Osteoblast (primary cell): ENCODE measurements around the gene MCC. TPM values are rescaled to one million over a fixed set of nuclear protein-coding genes. Genes with fewer than 3 reads are reported as not detected.

ENCODE experiments used
- DNase-seq: peaks from one replicate; pipeline ENCODE4 v3.0.0; 2011; ENCODE audit warnings: low spot score, mixed read lengths; ENCODE audit not compliant: insufficient read length; ENCODE audit errors: missing footprints
- H2AFZ ChIP-seq: 2 replicates; pipeline ENCODE4 v1.6.0; 2011; ENCODE audit warnings: mild to moderate bottlenecking, low read length
- H3K27ac ChIP-seq: 2 replicates; pipeline ENCODE4 v1.5.1; 2011; ENCODE audit warnings: mild to moderate bottlenecking, low read depth, low read length, moderate library complexity
- H3K27me3 ChIP-seq: 2 replicates; pipeline ENCODE4 v1.6.0; 2012; ENCODE audit warnings: mild to moderate bottlenecking, control low read depth, inconsistent platforms, low read length, moderate library complexity; ENCODE audit not compliant: insufficient read depth
- H3K36me3 ChIP-seq: 2 replicates; pipeline ENCODE4 v1.5.1; 2011; ENCODE audit warnings: mild to moderate bottlenecking, low read length, control low read depth, moderate library complexity; ENCODE audit not compliant: insufficient read depth
- H3K4me1 ChIP-seq: 2 replicates; pipeline ENCODE4 v1.5.1; 2011; ENCODE audit warnings: mild to moderate bottlenecking, low read length, control low read depth, moderate library complexity; ENCODE audit not compliant: insufficient read depth
- H3K4me2 ChIP-seq: 2 replicates; pipeline ENCODE4 v1.6.0; 2011; ENCODE audit warnings: mild to moderate bottlenecking, low read length; ENCODE audit not compliant: insufficient read depth
- H3K4me3 ChIP-seq: fragments of 200-600 bp; sonication (generic); 3 replicates; pipeline ENCODE4 v1.5.1; 2012; ENCODE audit warnings: mild to moderate bottlenecking, low read length, inconsistent platforms; ENCODE audit not compliant: insufficient read depth
- H3K79me2 ChIP-seq: 2 replicates; pipeline ENCODE4 v1.6.0; 2012; ENCODE audit warnings: mild to moderate bottlenecking, low read length, control low read depth, inconsistent platforms; ENCODE audit not compliant: insufficient read depth
- H3K9me3 ChIP-seq: 2 replicates; pipeline ENCODE4 v1.5.1; 2011; ENCODE audit warnings: low read depth, low read length, control low read depth
- H4K20me1 ChIP-seq: 2 replicates; pipeline ENCODE4 v1.6.0; 2012; ENCODE audit warnings: mild to moderate bottlenecking, low read length, control low read depth; ENCODE audit not compliant: insufficient read depth
- total RNA-seq: library from RNA; depleted of rRNA; stranded (reverse); fragments of >200 nt; gene quantifications from 2 replicates; pipeline ENCODE4 v1.2.3, GENCODE V29; 2012
- TF ChIP-seq, protein P1 (sequence below): IDR thresholded peaks from 2 replicates; pipeline ENCODE4 v1.5.1; 2011; ENCODE audit warnings: mild to moderate bottlenecking, low read depth, low read length, moderate library complexity; ENCODE audit errors: extremely low read depth

MCC gene
- total RNA-seq, 1 donor: 45.6 TPM

DNA sequence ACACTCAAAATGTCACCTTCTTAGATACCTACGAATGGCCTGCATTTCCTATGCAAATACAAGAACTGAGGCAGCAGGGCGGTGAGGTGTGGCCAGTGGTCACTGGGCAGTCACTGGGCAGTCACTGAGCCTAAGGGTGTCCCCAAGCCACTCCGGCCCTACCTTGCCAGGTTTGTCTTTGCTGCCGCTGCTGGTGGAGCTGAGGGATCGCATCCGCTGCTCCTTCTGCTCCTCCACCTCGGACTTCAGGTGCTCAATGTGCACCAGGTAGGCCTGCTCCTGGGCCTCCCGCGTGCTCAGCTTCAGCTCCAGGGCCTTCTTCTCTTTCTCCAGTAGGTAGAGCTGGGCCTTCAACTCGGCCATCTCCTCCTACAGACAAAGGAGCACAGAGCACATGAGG is 439.3 kb downstream of the MCC start:
- no peaks in the 10 kb centered on the region for H3K27me3 ChIP-seq
- no peaks in the 10 kb centered on the region for H3K79me2 ChIP-seq
- no peak overlapping the region for H3K4me2 ChIP-seq
- peaks cover 33% of the 10 kb centered on the region for H3K4me1 ChIP-seq
- no peaks in the 10 kb centered on the region for H4K20me1 ChIP-seq
- peak; percentile 19 for DNase-seq
- H3K27ac ChIP-seq: no peak overlapping the region
- no peaks in the 10 kb centered on the region for H3K36me3 ChIP-seq
- no peaks in the 10 kb centered on the region for H3K9me3 ChIP-seq
- no peak overlapping the region for H3K4me3 ChIP-seq
- TF ChIP-seq, protein P1, sequence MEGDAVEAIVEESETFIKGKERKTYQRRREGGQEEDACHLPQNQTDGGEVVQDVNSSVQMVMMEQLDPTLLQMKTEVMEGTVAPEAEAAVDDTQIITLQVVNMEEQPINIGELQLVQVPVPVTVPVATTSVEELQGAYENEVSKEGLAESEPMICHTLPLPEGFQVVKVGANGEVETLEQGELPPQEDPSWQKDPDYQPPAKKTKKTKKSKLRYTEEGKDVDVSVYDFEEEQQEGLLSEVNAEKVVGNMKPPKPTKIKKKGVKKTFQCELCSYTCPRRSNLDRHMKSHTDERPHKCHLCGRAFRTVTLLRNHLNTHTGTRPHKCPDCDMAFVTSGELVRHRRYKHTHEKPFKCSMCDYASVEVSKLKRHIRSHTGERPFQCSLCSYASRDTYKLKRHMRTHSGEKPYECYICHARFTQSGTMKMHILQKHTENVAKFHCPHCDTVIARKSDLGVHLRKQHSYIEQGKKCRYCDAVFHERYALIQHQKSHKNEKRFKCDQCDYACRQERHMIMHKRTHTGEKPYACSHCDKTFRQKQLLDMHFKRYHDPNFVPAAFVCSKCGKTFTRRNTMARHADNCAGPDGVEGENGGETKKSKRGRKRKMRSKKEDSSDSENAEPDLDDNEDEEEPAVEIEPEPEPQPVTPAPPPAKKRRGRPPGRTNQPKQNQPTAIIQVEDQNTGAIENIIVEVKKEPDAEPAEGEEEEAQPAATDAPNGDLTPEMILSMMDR: no peak
- H2AFZ ChIP-seq: no peak overlapping the region

GRCh38 chr5:113047733-113048652 is 440.3 kb downstream of the MCC start:
- no peak overlapping the region for H2AFZ ChIP-seq
- H3K9me3 ChIP-seq: no peaks in the 10 kb centered on the region
- TF ChIP-seq, protein P1: no peak
- no peaks in the 10 kb centered on the region for H3K79me2 ChIP-seq
- DNase-seq: peak; percentile 18
- no peaks in the 10 kb centered on the region for H4K20me1 ChIP-seq
- H3K27ac ChIP-seq: no peak overlapping the region
- no peaks in the 10 kb centered on the region for H3K36me3 ChIP-seq
- no peaks in the 10 kb centered on the region for H3K27me3 ChIP-seq
- H3K4me3 ChIP-seq: no peak overlapping the region
- no peak overlapping the region for H3K4me2 ChIP-seq
- H3K4me1 ChIP-seq: peaks cover 28% of the 10 kb centered on the region

DNA sequence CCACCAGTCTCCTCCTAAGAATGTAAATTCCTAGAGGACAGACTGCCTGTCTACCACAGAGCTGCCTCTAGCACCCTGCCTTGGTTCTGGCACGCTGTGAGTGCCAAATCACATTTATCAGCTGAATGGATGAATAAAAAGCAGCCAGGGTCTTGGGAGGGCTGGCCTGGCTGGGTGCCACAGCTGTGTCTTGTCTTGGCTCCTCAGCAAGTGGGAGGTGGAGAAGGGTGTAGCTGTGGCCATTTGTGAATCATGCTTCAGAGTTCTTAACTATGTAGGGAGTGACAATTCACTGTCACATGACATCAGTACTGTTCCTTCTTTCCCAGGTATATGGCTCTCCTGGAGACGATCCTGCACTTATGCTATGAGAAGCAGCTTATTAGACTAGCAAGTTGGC is 441.0 kb downstream of the MCC start:
- H2AFZ ChIP-seq: no peak overlapping the region
- H3K27ac ChIP-seq: no peak overlapping the region
- H3K4me1 ChIP-seq: peaks cover 22% of the 10 kb centered on the region

More for the DNA sequence above, 441.0 kb downstream of the MCC start:
- no peak overlapping the region for H3K4me2 ChIP-seq
- H3K4me3 ChIP-seq: no peak overlapping the region
- H3K36me3 ChIP-seq: no peaks in the 10 kb centered on the region
- no peaks in the 10 kb centered on the region for H3K79me2 ChIP-seq
- no peaks in the 10 kb centered on the region for H3K27me3 ChIP-seq
- H4K20me1 ChIP-seq: no peaks in the 10 kb centered on the region
- no peaks in the 10 kb centered on the region for H3K9me3 ChIP-seq
- peak; percentile 67 for DNase-seq
- TF ChIP-seq, protein P1: no peak
